Loucy (cell line): Measurements from ENCODE around the gene OLFM3.

ENCODE experiments used
- H2AFZ ChIP-seq: fragments of 200-600 bp; sonication (generic); 2 replicates; pipeline ENCODE4 v1.6.0; 2016; ENCODE audit warnings: antibody characterized with exemption, mild to moderate bottlenecking, low read length, moderate library complexity
- H3F3A ChIP-seq: fragments of 200-600 bp; 2 replicates; pipeline ENCODE4 v1.6.0; 2016; ENCODE audit warnings: antibody characterized with exemption, low read depth, mild to moderate bottlenecking
- H3K27me3 ChIP-seq: fragments of 200-600 bp; sonication (generic); 2 replicates; pipeline ENCODE4 v1.6.1; 2014; ENCODE audit warnings: low read length, mild to moderate bottlenecking; ENCODE audit not compliant: insufficient read depth, poor library complexity, severe bottlenecking
- H3K36me3 ChIP-seq: fragments of 200-600 bp; sonication (generic); 2 replicates; pipeline ENCODE4 v1.6.1; 2016; ENCODE audit warnings: low read length; ENCODE audit not compliant: insufficient read depth
- H3K4me1 ChIP-seq: fragments of 200-600 bp; sonication (generic); 2 replicates; pipeline ENCODE4 v1.5.1; 2014; ENCODE audit warnings: low read length, mild to moderate bottlenecking; ENCODE audit not compliant: insufficient read depth, poor library complexity, severe bottlenecking
- H3K4me2 ChIP-seq: fragments of 200-600 bp; sonication (generic); 2 replicates; pipeline ENCODE4 v1.6.0; 2014; ENCODE audit warnings: antibody characterized with exemption, low read length, low read depth, mild to moderate bottlenecking; ENCODE audit not compliant: poor library complexity, severe bottlenecking
- H3K4me3 ChIP-seq: fragments of 200-600 bp; sonication (generic); 2 replicates; pipeline ENCODE4 v1.5.1; 2014; ENCODE audit warnings: low read length, mild to moderate bottlenecking, mixed read lengths; ENCODE audit not compliant: poor library complexity, severe bottlenecking
- H3K79me2 ChIP-seq: fragments of 200-600 bp; sonication (generic); 2 replicates; pipeline ENCODE4 v1.6.1; 2014; ENCODE audit warnings: low read length; ENCODE audit not compliant: insufficient read depth
- H3K9ac ChIP-seq: fragments of 200-600 bp; sonication (generic); 2 replicates; pipeline ENCODE4 v1.6.0; 2014; ENCODE audit warnings: mild to moderate bottlenecking, low read depth, low read length, moderate library complexity; ENCODE audit not compliant: poor library complexity, severe bottlenecking
- H3K9me2 ChIP-seq: fragments of 200-600 bp; sonication (generic); replicated peaks from 2 replicates; pipeline ENCODE4 v1.6.1; 2016; ENCODE audit warnings: low read depth, low read length, mixed read lengths
- H3K9me3 ChIP-seq: fragments of 200-600 bp; sonication (generic); 2 replicates; pipeline ENCODE4 v1.6.1; 2014; ENCODE audit warnings: mild to moderate bottlenecking, antibody characterized with exemption, low read length, low read depth; ENCODE audit not compliant: insufficient read depth
- H4K20me1 ChIP-seq: fragments of 200-600 bp; sonication (generic); 2 replicates; pipeline ENCODE4 v1.6.0; 2014; ENCODE audit warnings: antibody characterized with exemption, low read length, mild to moderate bottlenecking; ENCODE audit not compliant: insufficient read depth, poor library complexity, severe bottlenecking
- CTCF ChIP-seq: fragments of 200-600 bp; sonication (generic); conservative IDR thresholded peaks from 2 replicates; pipeline ENCODE4 v1.5.1; 2014; ENCODE audit warnings: mild to moderate bottlenecking, antibody characterized with exemption, low read length
- EZH2phosphoT487 ChIP-seq: fragments of 200-600 bp; IDR thresholded peaks from 2 replicates; pipeline ENCODE4 v1.6.1; 2018; ENCODE audit warnings: antibody characterized with exemption, mild to moderate bottlenecking, moderate library complexity, borderline replicate concordance

OLFM3 gene

GRCh38 chr1:101928829-101929228 lies 67.9 kb downstream of the OLFM3 start:
- H3K4me1 ChIP-seq = no peaks in the 10 kb centered on the region
- no peak overlapping the region for H2AFZ ChIP-seq
- H3K4me2 ChIP-seq = no peak overlapping the region
- H3F3A ChIP-seq = no peaks in the 10 kb centered on the region
- no peak for TF ChIP-seq CTCF
- no peak for TF ChIP-seq EZH2phosphoT487
- H3K9ac ChIP-seq = no peak overlapping the region
- H3K36me3 ChIP-seq = no peaks in the 10 kb centered on the region
- no peaks in the 10 kb centered on the region for H3K27me3 ChIP-seq
- H3K4me3 ChIP-seq = no peak overlapping the region
- no peaks in the 10 kb centered on the region for H3K9me3 ChIP-seq
- H3K9me2 ChIP-seq = no peaks in the 10 kb centered on the region
- no peaks in the 10 kb centered on the region for H4K20me1 ChIP-seq
- H3K79me2 ChIP-seq = no peaks in the 10 kb centered on the region

GRCh38 chr1:101924700-101925099 lies 72.0 kb downstream of the OLFM3 start:
- Histone ChIP-seq H4K20me1 (no peaks in the 10 kb centered on the region), H2AFZ (no peak overlapping the region), H3K9ac (no peak overlapping the region), H3F3A (no peaks in the 10 kb centered on the region), H3K4me1 (no peaks in the 10 kb centered on the region), H3K4me2 (no peak overlapping the region), H3K79me2 (no peaks in the 10 kb centered on the region), H3K9me3 (no peaks in the 10 kb centered on the region), H3K27me3 (no peaks in the 10 kb centered on the region), H3K9me2 (no peaks in the 10 kb centered on the region), H3K36me3 (no peaks in the 10 kb centered on the region), H3K4me3 (no peak overlapping the region)
- TF ChIP-seq CTCF (no peak), EZH2phosphoT487 (no peak)

GRCh38 chr1:101920577-101920976 lies 76.1 kb downstream of the OLFM3 start:
- no peaks in the 10 kb centered on the region for H3F3A ChIP-seq
- no peaks in the 10 kb centered on the region for H3K27me3 ChIP-seq
- H3K4me3 ChIP-seq = no peak overlapping the region
- H3K79me2 ChIP-seq = no peaks in the 10 kb centered on the region
- no peaks in the 10 kb centered on the region for H3K36me3 ChIP-seq
- TF ChIP-seq CTCF = no peak
- no peak for TF ChIP-seq EZH2phosphoT487
- no peak overlapping the region for H3K4me2 ChIP-seq
- no peaks in the 10 kb centered on the region for H3K9me3 ChIP-seq
- H3K9ac ChIP-seq = no peak overlapping the region
- no peaks in the 10 kb centered on the region for H3K9me2 ChIP-seq
- no peaks in the 10 kb centered on the region for H4K20me1 ChIP-seq
- H3K4me1 ChIP-seq = no peaks in the 10 kb centered on the region
- no peak overlapping the region for H2AFZ ChIP-seq
